WTC11 (cell line): ENCODE data around the gene RIPOR3. TPM values are rescaled to one million over a fixed set of nuclear protein-coding genes. Genes with fewer than 3 reads are reported as not detected.
"Not testable (repeated sequence)": the region's sequence is repeated elsewhere in the genome, so short reads cannot be mapped to it uniquely, and the experiment has no call there.

ENCODE experiments used
- ATAC-seq: fragments of 200-7000 bp; cut with Tn5 transposase; 2 replicates; pipeline ENCODE4 v1.10.0; 2021; ENCODE audit warnings: mild to moderate bottlenecking, moderate library complexity
- CTCF ChIA-PET: fragments of 300-600 bp; sonication (Branson Sonifier 250); formaldehyde crosslinking; loops from one replicate; lab custom pipeline; 2021; ENCODE audit warnings: antibody characterized with exemption; lab: Charles Lee
- POLR2A ChIA-PET: fragments of 350-600 bp; sonication (Branson Sonifier 250); formaldehyde crosslinking; loops from one replicate; lab custom pipeline; 2021; ENCODE audit warnings: antibody characterized with exemption; lab: Charles Lee
- DNase-seq: peaks from one replicate; pipeline ENCODE4 v3.0.0; 2021; ENCODE audit warnings: low spot score
- H3K27ac Mint-ChIP-seq: 2 replicates; pipeline ENCODE4 v1.8.0; 2021; ENCODE audit warnings: mixed read lengths
- H3K27me3 Mint-ChIP-seq: 2 replicates; pipeline ENCODE4 v1.8.0; 2021; ENCODE audit warnings: low read depth, mild to moderate bottlenecking, moderate library complexity, mixed read lengths
- H3K36me3 Mint-ChIP-seq: 2 replicates; pipeline ENCODE4 v1.8.0; 2021; ENCODE audit warnings: mixed read lengths
- H3K4me1 Mint-ChIP-seq: 2 replicates; pipeline ENCODE4 v1.8.0; 2022; ENCODE audit warnings: mixed read lengths
- H3K4me3 Mint-ChIP-seq: 2 replicates; pipeline ENCODE4 v1.8.0; 2021; ENCODE audit warnings: mild to moderate bottlenecking, moderate library complexity, mixed read lengths
- H3K9me3 Mint-ChIP-seq: 2 replicates; pipeline ENCODE4 v1.8.0; 2021; ENCODE audit warnings: mixed read lengths
- ATF1 ChIP-seq: sonication (generic); formaldehyde crosslinking; IDR thresholded peaks from 2 replicates; pipeline ENCODE4 v1.8.1; 2023; ENCODE audit warnings: mild to moderate bottlenecking, moderate library complexity, missing genetic modification reagents
- ERG ChIP-seq: fragments of 250-450 bp; sonication (Bioruptor Pico); IDR thresholded peaks from 2 replicates; pipeline ENCODE4 v1.8.0; 2021; ENCODE audit warnings: mild to moderate bottlenecking
- GABPB1 ChIP-seq: sonication (generic); formaldehyde crosslinking; IDR thresholded peaks from 2 replicates; pipeline ENCODE4 v1.8.1; 2023; ENCODE audit warnings: mild to moderate bottlenecking, missing genetic modification reagents
- IRF1 ChIP-seq: sonication (generic); formaldehyde crosslinking; IDR thresholded peaks from 2 replicates; pipeline ENCODE4 v1.8.0; 2023; ENCODE audit warnings: missing genetic modification reagents
- KAT7 ChIP-seq: sonication (generic); formaldehyde crosslinking; IDR thresholded peaks from 2 replicates; pipeline ENCODE4 v1.8.1; 2023; ENCODE audit warnings: missing genetic modification reagents, mild to moderate bottlenecking, borderline replicate concordance
- MXD4 ChIP-seq: fragments of 250-450 bp; sonication (Bioruptor Pico); IDR thresholded peaks from 2 replicates; pipeline ENCODE4 v1.8.0; 2021; ENCODE audit warnings: mild to moderate bottlenecking, moderate library complexity, borderline replicate concordance
- MYBL2 ChIP-seq: sonication (generic); formaldehyde crosslinking; IDR thresholded peaks from 2 replicates; pipeline ENCODE4 v1.8.1; 2023; ENCODE audit warnings: mild to moderate bottlenecking, moderate library complexity, missing genetic modification reagents
- NFATC4 ChIP-seq: fragments of 250-450 bp; sonication (Bioruptor Pico); IDR thresholded peaks from 2 replicates; pipeline ENCODE4 v1.9.0; 2021; ENCODE audit warnings: mild to moderate bottlenecking
- OVOL2 ChIP-seq: fragments of 250-450 bp; sonication (Bioruptor Pico); IDR thresholded peaks from 2 replicates; pipeline ENCODE4 v1.9.0; 2021; ENCODE audit warnings: mild to moderate bottlenecking, borderline replicate concordance
- PRRX2 ChIP-seq: fragments of 250-450 bp; sonication (Bioruptor Pico); IDR thresholded peaks from 2 replicates; pipeline ENCODE4 v1.8.0; 2021; ENCODE audit warnings: mild to moderate bottlenecking
- RELA ChIP-seq: sonication (generic); formaldehyde crosslinking; IDR thresholded peaks from 2 replicates; pipeline ENCODE4 v1.8.1; 2022; ENCODE audit warnings: missing genetic modification reagents, mild to moderate bottlenecking, borderline replicate concordance
- SMAD3 ChIP-seq: sonication (generic); formaldehyde crosslinking; IDR thresholded peaks from 2 replicates; pipeline ENCODE4 v1.8.0; 2022; ENCODE audit warnings: missing genetic modification reagents, mild to moderate bottlenecking, borderline replicate concordance
- SOX15 ChIP-seq: fragments of 250-450 bp; sonication (Bioruptor Pico); IDR thresholded peaks from 2 replicates; pipeline ENCODE4 v1.9.0; 2021; ENCODE audit warnings: mild to moderate bottlenecking
- ZNF219 ChIP-seq: sonication (generic); formaldehyde crosslinking; IDR thresholded peaks from 2 replicates; pipeline ENCODE4 v1.8.0; 2023; ENCODE audit warnings: missing genetic modification reagents, mild to moderate bottlenecking, borderline replicate concordance
- ZNF263 ChIP-seq: sonication (generic); formaldehyde crosslinking; IDR thresholded peaks from 2 replicates; pipeline ENCODE4 v1.8.1; 2022; ENCODE audit warnings: low read depth, mild to moderate bottlenecking, moderate library complexity, missing genetic modification reagents
- ZNF317 ChIP-seq: sonication (generic); formaldehyde crosslinking; IDR thresholded peaks from 2 replicates; pipeline ENCODE4 v1.8.1; 2023; ENCODE audit warnings: low read depth, mild to moderate bottlenecking, moderate library complexity, missing genetic modification reagents, borderline replicate concordance
- ZNF396 ChIP-seq: fragments of 250-450 bp; sonication (Bioruptor Pico); IDR thresholded peaks from 2 replicates; pipeline ENCODE4 v1.8.0; 2021; ENCODE audit warnings: mild to moderate bottlenecking, moderate library complexity, borderline replicate concordance
- ZNF416 ChIP-seq: fragments of 250-450 bp; sonication (Bioruptor Pico); IDR thresholded peaks from 2 replicates; pipeline ENCODE4 v1.9.0; 2021; ENCODE audit warnings: mild to moderate bottlenecking, inconsistent platforms
- total RNA-seq: library from RNA; stranded (reverse); gene quantifications from 3 replicates; pipeline ENCODE4 v1.2.3, GENCODE V29; 2021
- TF ChIP-seq, protein P1 (sequence below): sonication (generic); formaldehyde crosslinking; IDR thresholded peaks from 2 replicates; pipeline ENCODE4 v1.8.1; 2023; ENCODE audit warnings: mild to moderate bottlenecking, missing genetic modification reagents, moderate library complexity
- TF ChIP-seq, protein P2 (sequence below): sonication (generic); formaldehyde crosslinking; IDR thresholded peaks from 2 replicates; pipeline ENCODE4 v1.8.1; 2023; ENCODE audit warnings: mild to moderate bottlenecking, missing genetic modification reagents, moderate library complexity

Gene RIPOR3
- total RNA-seq, 1 experiment from 2014 or later, result 6.5 TPM

- H3K27me3 Mint-ChIP-seq, result no peaks in the 10 kb centered on the region; the same call in 1 of the 2 replicates
- no peaks in the 10 kb centered on the region for H3K36me3 Mint-ChIP-seq
- no peak overlapping the region for H3K4me3 Mint-ChIP-seq
- no peak overlapping the region for H3K27ac Mint-ChIP-seq
- no peak for DNase-seq
- TF ChIP-seq MXD4 (CRISPR knock-in tag) (no peak), KAT7 (CRISPR knock-in tag) (no peak), ZNF317 (CRISPR knock-in tag) (no peak), ZNF219 (CRISPR knock-in tag) (no peak), NFATC4 (no peak)
- TF ChIP-seq, protein P1, sequence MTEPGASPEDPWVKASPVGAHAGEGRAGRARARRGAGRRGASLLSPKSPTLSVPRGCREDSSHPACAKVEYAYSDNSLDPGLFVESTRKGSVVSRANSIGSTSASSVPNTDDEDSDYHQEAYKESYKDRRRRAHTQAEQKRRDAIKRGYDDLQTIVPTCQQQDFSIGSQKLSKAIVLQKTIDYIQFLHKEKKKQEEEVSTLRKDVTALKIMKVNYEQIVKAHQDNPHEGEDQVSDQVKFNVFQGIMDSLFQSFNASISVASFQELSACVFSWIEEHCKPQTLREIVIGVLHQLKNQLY (CRISPR knock-in tag), result no peak
- ChIA-PET CTCF (interaction anchor here (1.0 to 1.4 kb wide), 2 partner anchors 8 to 47 kb away, joined by 4 to 8 read pairs; no protein-coding TSS in a partner anchor), POLR2A (no interaction called here)
- no peak for ATAC-seq
- peaks cover 16% of the 10 kb centered on the region for H3K4me1 Mint-ChIP-seq
- no peaks in the 10 kb centered on the region for H3K9me3 Mint-ChIP-seq
These were observed 19.7 kb downstream of the RIPOR3 start for GRCh38 chr20:50671626-50672025.

DNA sequence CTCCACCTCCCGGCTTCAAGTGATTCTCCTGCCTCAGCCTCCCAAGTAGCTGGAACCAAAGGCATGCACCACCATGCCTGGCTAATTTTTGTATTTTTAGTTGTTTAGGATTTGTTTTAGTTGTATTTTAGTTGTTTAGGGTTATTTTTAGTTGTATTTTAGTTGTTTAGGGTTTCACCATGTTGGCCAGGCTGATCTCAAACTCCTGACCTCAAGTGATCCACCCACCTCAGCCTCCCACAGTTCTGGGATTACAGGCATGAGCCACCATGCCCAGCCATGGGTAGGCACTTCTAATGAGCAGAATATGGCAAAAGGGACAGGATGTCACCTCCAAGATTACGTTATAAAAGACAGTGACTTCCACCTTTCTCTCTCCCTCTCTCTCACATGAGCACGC is 20.3 kb downstream of the RIPOR3 start:
- H3K27ac Mint-ChIP-seq, ATAC-seq, H3K36me3 Mint-ChIP-seq, H3K9me3 Mint-ChIP-seq, H3K4me3 Mint-ChIP-seq, H3K27me3 Mint-ChIP-seq, POLR2A ChIA-PET, CTCF ChIA-PET, DNase-seq: not testable (repeated sequence)
- H3K4me1 Mint-ChIP-seq, result peaks cover 19% of the 10 kb centered on the region

DNA sequence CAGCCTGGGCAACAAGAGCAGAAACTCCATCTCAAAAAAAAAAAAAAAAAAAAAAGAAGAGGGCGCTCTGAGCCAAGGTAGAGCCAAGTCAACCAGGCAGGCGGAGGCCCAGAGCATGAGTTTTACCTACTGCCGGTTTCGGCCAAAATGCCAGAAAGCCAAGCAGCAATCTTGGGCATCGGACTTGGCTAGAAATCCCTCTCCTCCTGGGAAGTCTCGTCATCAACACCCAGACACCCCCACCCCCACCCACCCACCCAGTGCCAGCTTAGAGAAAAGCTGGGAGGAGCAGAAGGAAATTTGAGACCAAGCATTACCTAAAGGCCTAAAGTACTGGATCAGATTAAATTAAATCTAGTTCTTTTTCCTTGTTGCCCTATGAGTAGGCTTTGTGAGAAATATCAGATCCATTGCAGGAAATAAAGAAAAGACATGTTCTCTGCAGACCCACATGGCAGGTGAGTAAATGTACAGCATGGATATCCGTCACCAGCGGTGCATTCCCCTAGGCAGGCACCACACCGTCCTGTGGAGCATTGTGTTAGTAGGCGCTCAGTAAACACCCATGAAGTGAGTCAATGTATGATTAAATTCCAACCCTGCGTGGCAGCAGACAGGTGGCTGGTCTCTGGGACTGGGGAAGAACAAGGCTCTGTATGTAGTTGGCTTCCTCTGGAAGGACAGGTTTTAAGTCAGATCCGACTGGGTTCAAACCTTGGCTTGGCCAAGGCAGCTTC is 21.0 kb downstream of the RIPOR3 start:
- TF ChIP-seq ZNF263 (CRISPR knock-in tag) (no peak), GABPB1 (CRISPR knock-in tag) (peak; percentile 60)
- H3K36me3 Mint-ChIP-seq, result no peaks in the 10 kb centered on the region
- ATAC-seq (peak; percentile 48; the same call in 1 of the 2 replicates), DNase-seq (no peak)
- peak overlapping the region; percentile 79; the same call in 1 of the 2 replicates for H3K27ac Mint-ChIP-seq
- peaks cover 20% of the 10 kb centered on the region for H3K4me1 Mint-ChIP-seq
- ChIA-PET POLR2A (interaction anchor here (0.7 kb wide), 1 partner anchor 57 kb away, joined by 7 read pairs; no protein-coding TSS in a partner anchor), CTCF (interaction anchor here (0.6 to 1.1 kb wide), 11 partner anchors 31 to 166 kb away, joined by 3 to 7 read pairs (median 4); no protein-coding TSS in a partner anchor)
- H3K4me3 Mint-ChIP-seq, result no peak overlapping the region
- H3K9me3 Mint-ChIP-seq, result no peaks in the 10 kb centered on the region
- H3K27me3 Mint-ChIP-seq, result no peaks in the 10 kb centered on the region; the same call in 1 of the 2 replicates

GRCh38 chr20:50668798-50669197 is 22.5 kb downstream of the RIPOR3 start:
- ATAC-seq (no peak), DNase-seq (no peak)
- no peak for TF ChIP-seq ERG (CRISPR knock-in tag)
- TF ChIP-seq MYBL2 (CRISPR knock-in tag), result no peak
- TF ChIP-seq, protein P2, sequence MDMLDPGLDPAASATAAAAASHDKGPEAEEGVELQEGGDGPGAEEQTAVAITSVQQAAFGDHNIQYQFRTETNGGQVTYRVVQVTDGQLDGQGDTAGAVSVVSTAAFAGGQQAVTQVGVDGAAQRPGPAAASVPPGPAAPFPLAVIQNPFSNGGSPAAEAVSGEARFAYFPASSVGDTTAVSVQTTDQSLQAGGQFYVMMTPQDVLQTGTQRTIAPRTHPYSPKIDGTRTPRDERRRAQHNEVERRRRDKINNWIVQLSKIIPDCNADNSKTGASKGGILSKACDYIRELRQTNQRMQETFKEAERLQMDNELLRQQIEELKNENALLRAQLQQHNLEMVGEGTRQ (CRISPR knock-in tag), result no peak
- TF ChIP-seq SMAD3 (CRISPR knock-in tag), result no peak
- TF ChIP-seq IRF1 (CRISPR knock-in tag), result no peak
- no peak for TF ChIP-seq KAT7 (CRISPR knock-in tag)
- TF ChIP-seq MXD4 (CRISPR knock-in tag), result no peak
- no peak for TF ChIP-seq ZNF396
- TF ChIP-seq ZNF317 (CRISPR knock-in tag), result no peak
- no peak for TF ChIP-seq PRRX2 (CRISPR knock-in tag)
- TF ChIP-seq ATF1, result no peak
- no peak for TF ChIP-seq OVOL2 (CRISPR knock-in tag)
- TF ChIP-seq RELA, result no peak
- no peak for TF ChIP-seq ZNF416 (CRISPR knock-in tag)
- no peak for TF ChIP-seq SOX15 (CRISPR knock-in tag)
- H3K27me3 Mint-ChIP-seq, result no peaks in the 10 kb centered on the region; the same call in 1 of the 2 replicates
- CTCF ChIA-PET, result interaction anchor here (2.6 kb wide), 1 partner anchor 42 kb away, joined by 12 read pairs; no protein-coding TSS in a partner anchor
- peaks cover 24% of the 10 kb centered on the region for H3K4me1 Mint-ChIP-seq
- POLR2A ChIA-PET, result no interaction called here
- 0 out of 2 replicates have a peak overlapping the region, but pooled peaks have one; percentile 10 for H3K27ac Mint-ChIP-seq
- no peaks in the 10 kb centered on the region for H3K9me3 Mint-ChIP-seq
- no peak overlapping the region for H3K4me3 Mint-ChIP-seq
- H3K36me3 Mint-ChIP-seq, result no peaks in the 10 kb centered on the region
